Measurements from ENCODE around the gene PLEKHM2.

Gene PLEKHM2

GRCh38 chr1:15657021-15657420 lies 27.1 kb upstream of the PLEKHM2 start:
- TF ChIP-seq MAX (IDR thresholded peaks at IDR 0.05) (no peak), NFIC (IDR thresholded peaks at IDR 0.05) (no peak), CREB1 (IDR thresholded peaks at IDR 0.05; ENCODE audit: low read depth) (no peak), TCF12 (IDR thresholded peaks at IDR 0.05; ENCODE audit: low read depth) (no peak), YY1 (IDR thresholded peaks at IDR 0.05; ENCODE audit: low read depth) (no peak), TAF1 (IDR thresholded peaks at IDR 0.05; ENCODE audit: low read depth) (no peak), FOXM1 (IDR thresholded peaks at IDR 0.05; ENCODE audit: borderline replicate concordance, low read depth) (no peak)

- TF ChIP-seq ZBTB7A (IDR thresholded peaks at IDR 0.05; ENCODE audit: low read depth) (no peak), USF1 (IDR thresholded peaks at IDR 0.05) (no peak), FOXM1 (IDR thresholded peaks at IDR 0.05; ENCODE audit: borderline replicate concordance, low read depth) (no peak), CREB1 (IDR thresholded peaks at IDR 0.05; ENCODE audit: low read depth) (no peak), EP300 (IDR thresholded peaks at IDR 0.05; ENCODE audit: borderline replicate concordance) (no peak), TAF1 (IDR thresholded peaks at IDR 0.05; ENCODE audit: low read depth) (no peak)
Observed at GRCh38 chr1:15660151-15660550, 24.0 kb upstream of the PLEKHM2 start.

- TF ChIP-seq MAX (IDR thresholded peaks at IDR 0.05) (no peak), REST (IDR thresholded peaks at IDR 0.05; ENCODE audit: low read depth) (no peak), EGR1 (IDR thresholded peaks at IDR 0.05) (no peak), EP300 (IDR thresholded peaks at IDR 0.05; ENCODE audit: borderline replicate concordance) (no peak), NFIC (IDR thresholded peaks at IDR 0.05) (no peak), TAF1 (IDR thresholded peaks at IDR 0.05; ENCODE audit: low read depth) (no peak), RAD21 (IDR thresholded peaks at IDR 0.05; ENCODE audit: low read depth) (no peak), USF1 (IDR thresholded peaks at IDR 0.05) (no peak), ZBTB7A (IDR thresholded peaks at IDR 0.05; ENCODE audit: low read depth) (no peak), CEBPB (IDR thresholded peaks at IDR 0.05) (no peak), TEAD4 (IDR thresholded peaks at IDR 0.05) (no peak), FOXM1 (IDR thresholded peaks at IDR 0.05; ENCODE audit: borderline replicate concordance, low read depth) (no peak)
Observed at GRCh38 chr1:15662477-15662876, 21.6 kb upstream of the PLEKHM2 start.

GRCh38 chr1:15663925-15664324 lies 20.2 kb upstream of the PLEKHM2 start:
- no peak for TF ChIP-seq CEBPB (IDR thresholded peaks at IDR 0.05)
- TF ChIP-seq FOXM1 (IDR thresholded peaks at IDR 0.05; ENCODE audit: borderline replicate concordance, low read depth) = no peak
- TF ChIP-seq REST (IDR thresholded peaks at IDR 0.05; ENCODE audit: low read depth) = no peak
- no peak for TF ChIP-seq YY1 (IDR thresholded peaks at IDR 0.05; ENCODE audit: low read depth)
- TF ChIP-seq USF1 (IDR thresholded peaks at IDR 0.05) = no peak

- no peak for TF ChIP-seq MAX (IDR thresholded peaks at IDR 0.05)
- TF ChIP-seq USF1 (IDR thresholded peaks at IDR 0.05) = no peak
- no peak for TF ChIP-seq ZBTB7A (IDR thresholded peaks at IDR 0.05; ENCODE audit: low read depth)
- no peak for TF ChIP-seq CREB1 (IDR thresholded peaks at IDR 0.05; ENCODE audit: low read depth)
- no peak for TF ChIP-seq TEAD4 (IDR thresholded peaks at IDR 0.05)
- no peak for TF ChIP-seq NFIC (IDR thresholded peaks at IDR 0.05)
- TF ChIP-seq TCF12 (IDR thresholded peaks at IDR 0.05; ENCODE audit: low read depth) = no peak
- TF ChIP-seq FOXM1 (IDR thresholded peaks at IDR 0.05; ENCODE audit: borderline replicate concordance, low read depth) = no peak
- no peak for TF ChIP-seq CEBPB (IDR thresholded peaks at IDR 0.05)
- no peak for TF ChIP-seq REST (IDR thresholded peaks at IDR 0.05; ENCODE audit: low read depth)
- no peak for TF ChIP-seq EP300 (IDR thresholded peaks at IDR 0.05; ENCODE audit: borderline replicate concordance)
- TF ChIP-seq RAD21 (IDR thresholded peaks at IDR 0.05; ENCODE audit: low read depth) = no peak
- no peak for TF ChIP-seq EGR1 (IDR thresholded peaks at IDR 0.05)
- TF ChIP-seq YY1 (IDR thresholded peaks at IDR 0.05; ENCODE audit: low read depth) = no peak
- TF ChIP-seq TAF1 (IDR thresholded peaks at IDR 0.05; ENCODE audit: low read depth) = no peak
Observed at GRCh38 chr1:15667362-15667761, 16.8 kb upstream of the PLEKHM2 start.
